KMS-11 (cell line): ENCODE measurements around the gene FSHR.

ENCODE experiments used
- H2AFZ ChIP-seq: fragments of 200-600 bp; sonication (generic); 2 replicates; pipeline ENCODE4 v1.6.1; 2016; ENCODE audit warnings: antibody characterized with exemption, mixed run types, low read depth
- H3K27ac ChIP-seq: fragments of 200-600 bp; sonication (generic); 2 replicates; pipeline ENCODE4 v1.6.1; 2016; ENCODE audit warnings: mild to moderate bottlenecking, mixed run types
- H3K27me3 ChIP-seq: fragments of 200-600 bp; sonication (generic); 2 replicates; pipeline ENCODE4 v1.6.1; 2017; ENCODE audit warnings: mild to moderate bottlenecking, low read depth, mixed run types, moderate library complexity; ENCODE audit not compliant: insufficient read depth
- H3K36me3 ChIP-seq: fragments of 200-600 bp; sonication (generic); 2 replicates; pipeline ENCODE4 v1.6.1; 2017; ENCODE audit warnings: mild to moderate bottlenecking, mixed run types; ENCODE audit not compliant: insufficient read depth
- H3K4me1 ChIP-seq: fragments of 200-600 bp; sonication (generic); 2 replicates; pipeline ENCODE4 v1.6.1; 2016; ENCODE audit warnings: mild to moderate bottlenecking, low read depth, mixed run types; ENCODE audit not compliant: poor library complexity, severe bottlenecking
- H3K4me2 ChIP-seq: fragments of 200-600 bp; sonication (generic); 2 replicates; pipeline ENCODE4 v1.7.0; 2016; ENCODE audit warnings: mild to moderate bottlenecking, mixed run types
- H3K4me3 ChIP-seq: fragments of 200-600 bp; sonication (generic); IDR thresholded peaks from 2 replicates; pipeline ENCODE4 v1.6.1; 2017; ENCODE audit warnings: low read depth, low read length, mixed read lengths; ENCODE audit not compliant: insufficient read depth
- H3K79me2 ChIP-seq: fragments of 200-600 bp; sonication (generic); 2 replicates; pipeline ENCODE4 v1.6.1; 2016; ENCODE audit warnings: low read depth, mixed run types; ENCODE audit not compliant: insufficient read depth
- H3K9ac ChIP-seq: fragments of 200-600 bp; sonication (generic); 2 replicates; pipeline ENCODE4 v1.6.1; 2016; ENCODE audit warnings: mild to moderate bottlenecking, mixed run types
- H4K20me1 ChIP-seq: fragments of 200-600 bp; sonication (generic); 2 replicates; pipeline ENCODE4 v1.6.1; 2016; ENCODE audit warnings: mild to moderate bottlenecking, mixed run types; ENCODE audit not compliant: insufficient read depth
- TF ChIP-seq, protein P1 (sequence below): fragments of 200-600 bp; sonication (generic); conservative IDR thresholded peaks from 2 replicates; pipeline ENCODE4 v1.6.1; 2017; ENCODE audit warnings: low read depth, mild to moderate bottlenecking, antibody characterized with exemption, low read length, moderate library complexity, mixed read lengths

Gene FSHR

DNA sequence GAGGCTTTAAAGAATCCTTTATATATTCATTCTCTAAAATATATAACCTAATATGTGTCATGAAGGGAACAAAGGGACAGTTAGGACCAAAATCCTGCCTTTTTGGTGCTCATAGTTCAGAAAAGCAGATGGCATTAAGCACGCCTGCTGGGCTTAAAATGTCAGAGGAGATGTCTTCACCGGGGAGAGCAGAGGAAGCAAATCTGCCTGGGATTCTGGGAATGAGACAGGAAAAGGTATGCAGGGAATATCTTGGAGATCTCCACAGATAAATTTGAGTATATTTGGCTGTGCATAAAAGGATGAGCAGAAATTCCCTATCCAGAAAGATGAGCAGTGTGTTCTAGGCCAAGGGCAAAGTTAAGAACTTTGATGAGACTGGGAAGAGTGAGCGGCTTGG, 45.5 kb downstream of the FSHR start:
- no peak overlapping the region for H3K4me2 ChIP-seq
- no peak overlapping the region for H2AFZ ChIP-seq
- no peaks in the 10 kb centered on the region for H3K36me3 ChIP-seq
- H3K79me2 ChIP-seq = no peaks in the 10 kb centered on the region
- no peaks in the 10 kb centered on the region for H3K4me1 ChIP-seq
- H3K9ac ChIP-seq = no peak overlapping the region
- H3K27ac ChIP-seq = no peak overlapping the region
- TF ChIP-seq, protein P1, sequence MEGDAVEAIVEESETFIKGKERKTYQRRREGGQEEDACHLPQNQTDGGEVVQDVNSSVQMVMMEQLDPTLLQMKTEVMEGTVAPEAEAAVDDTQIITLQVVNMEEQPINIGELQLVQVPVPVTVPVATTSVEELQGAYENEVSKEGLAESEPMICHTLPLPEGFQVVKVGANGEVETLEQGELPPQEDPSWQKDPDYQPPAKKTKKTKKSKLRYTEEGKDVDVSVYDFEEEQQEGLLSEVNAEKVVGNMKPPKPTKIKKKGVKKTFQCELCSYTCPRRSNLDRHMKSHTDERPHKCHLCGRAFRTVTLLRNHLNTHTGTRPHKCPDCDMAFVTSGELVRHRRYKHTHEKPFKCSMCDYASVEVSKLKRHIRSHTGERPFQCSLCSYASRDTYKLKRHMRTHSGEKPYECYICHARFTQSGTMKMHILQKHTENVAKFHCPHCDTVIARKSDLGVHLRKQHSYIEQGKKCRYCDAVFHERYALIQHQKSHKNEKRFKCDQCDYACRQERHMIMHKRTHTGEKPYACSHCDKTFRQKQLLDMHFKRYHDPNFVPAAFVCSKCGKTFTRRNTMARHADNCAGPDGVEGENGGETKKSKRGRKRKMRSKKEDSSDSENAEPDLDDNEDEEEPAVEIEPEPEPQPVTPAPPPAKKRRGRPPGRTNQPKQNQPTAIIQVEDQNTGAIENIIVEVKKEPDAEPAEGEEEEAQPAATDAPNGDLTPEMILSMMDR = no peak
- no peak overlapping the region for H3K4me3 ChIP-seq
- H3K27me3 ChIP-seq = no peaks in the 10 kb centered on the region
- no peaks in the 10 kb centered on the region for H4K20me1 ChIP-seq

DNA sequence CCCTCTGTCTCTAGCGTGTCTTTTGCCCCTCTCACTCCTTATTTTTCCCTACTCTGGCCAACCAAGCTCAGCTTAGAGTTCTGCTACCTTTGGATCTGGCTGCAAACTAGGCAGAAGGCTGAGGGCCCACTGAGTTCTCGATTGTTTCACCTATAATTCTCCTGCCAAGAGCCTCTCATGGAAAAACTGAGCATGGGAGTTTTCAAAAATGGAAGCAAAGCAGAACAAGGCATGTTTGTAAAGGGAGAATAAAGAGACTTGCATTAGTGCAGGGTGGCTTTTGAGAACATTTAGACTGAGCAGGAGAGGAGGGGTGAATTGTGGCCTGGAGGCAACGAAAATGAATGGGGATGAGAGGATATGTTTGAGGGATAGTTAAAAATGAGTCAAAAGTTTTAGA, 45.9 kb downstream of the FSHR start:
- Histone ChIP-seq H3K4me3 (no peak overlapping the region), H4K20me1 (no peaks in the 10 kb centered on the region), H3K27me3 (no peaks in the 10 kb centered on the region), H3K9ac (no peak overlapping the region), H3K27ac (no peak overlapping the region), H3K4me1 (no peaks in the 10 kb centered on the region), H3K79me2 (no peaks in the 10 kb centered on the region), H2AFZ (no peak overlapping the region), H3K4me2 (no peak overlapping the region), H3K36me3 (no peaks in the 10 kb centered on the region)
- TF ChIP-seq, protein P1 = no peak

DNA sequence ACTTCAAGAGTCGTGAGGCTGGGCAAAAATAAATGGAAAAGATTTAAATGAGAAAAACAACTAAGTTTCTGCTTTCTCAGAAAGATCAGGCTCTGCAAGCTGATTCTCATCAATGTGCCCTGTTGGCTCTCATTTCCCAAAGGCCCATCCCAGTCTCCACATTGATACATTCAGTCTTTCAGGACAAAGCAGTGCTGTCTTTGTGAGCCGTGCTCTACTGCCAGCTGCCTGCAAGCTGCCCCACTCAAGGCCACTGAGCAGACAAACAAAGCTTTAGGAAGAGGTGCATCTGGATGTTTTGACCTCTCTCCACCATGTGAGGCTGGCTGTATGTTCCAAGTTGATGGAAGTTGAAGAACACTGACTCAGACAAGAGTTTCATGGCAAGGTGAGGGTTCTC, 48.8 kb downstream of the FSHR start:
- no peaks in the 10 kb centered on the region for H3K36me3 ChIP-seq
- no peaks in the 10 kb centered on the region for H4K20me1 ChIP-seq
- H2AFZ ChIP-seq = no peak overlapping the region
- no peak overlapping the region for H3K4me2 ChIP-seq
- no peak overlapping the region for H3K9ac ChIP-seq
- no peak overlapping the region for H3K4me3 ChIP-seq
- H3K27me3 ChIP-seq = no peaks in the 10 kb centered on the region
- TF ChIP-seq, protein P1 = no peak
- no peak overlapping the region for H3K27ac ChIP-seq
- H3K79me2 ChIP-seq = no peaks in the 10 kb centered on the region
- H3K4me1 ChIP-seq = no peaks in the 10 kb centered on the region

DNA sequence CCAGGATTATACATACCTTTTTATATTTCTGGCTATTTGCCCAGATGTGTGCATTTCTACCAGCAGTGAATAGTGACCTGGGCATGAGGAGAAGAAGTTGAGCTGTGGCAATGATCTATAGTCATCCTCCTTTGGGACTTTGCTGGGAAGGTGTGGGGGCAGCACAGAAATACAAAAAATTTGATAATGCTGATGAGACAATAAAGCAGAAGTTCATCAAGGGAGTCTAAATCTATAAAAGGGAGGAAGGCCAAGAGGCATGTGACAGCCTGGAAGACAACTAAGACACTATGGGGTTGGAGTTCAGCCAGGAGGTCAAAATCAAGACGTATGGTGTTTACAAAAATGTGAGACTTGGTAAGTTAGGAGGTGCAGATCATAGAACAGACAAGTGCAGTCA, 52.2 kb downstream of the FSHR start:
- Histone ChIP-seq H3K4me2 (no peak overlapping the region), H3K4me1 (no peaks in the 10 kb centered on the region), H3K4me3 (no peak overlapping the region), H3K79me2 (no peaks in the 10 kb centered on the region), H3K27ac (no peak overlapping the region), H2AFZ (no peak overlapping the region), H3K27me3 (no peaks in the 10 kb centered on the region), H3K9ac (no peak overlapping the region), H3K36me3 (no peaks in the 10 kb centered on the region), H4K20me1 (no peaks in the 10 kb centered on the region)
- TF ChIP-seq, protein P1 = no peak

DNA sequence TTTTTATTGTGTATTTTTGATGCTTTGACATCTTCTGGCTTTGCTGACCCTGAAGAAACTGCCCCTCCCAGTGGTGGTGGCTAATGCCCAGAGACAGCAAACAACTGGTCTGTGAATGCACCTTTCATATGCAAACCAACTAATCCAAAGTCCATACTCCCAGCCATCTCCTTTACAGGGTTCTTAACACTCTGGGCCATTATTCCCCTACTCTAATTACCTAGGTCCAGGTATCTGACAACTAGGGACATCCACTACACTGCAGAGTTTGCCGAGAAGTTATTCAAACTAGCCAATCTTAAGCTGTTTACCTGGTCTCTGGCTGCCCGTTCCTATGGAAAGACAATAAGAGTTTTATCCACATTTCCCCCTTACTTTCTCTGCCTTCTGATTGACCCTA, 73.6 kb downstream of the FSHR start:
- Histone ChIP-seq H3K4me3 (no peak overlapping the region), H3K4me2 (no peak overlapping the region), H3K79me2 (no peaks in the 10 kb centered on the region), H3K36me3 (no peaks in the 10 kb centered on the region), H3K27ac (no peak overlapping the region), H3K27me3 (no peaks in the 10 kb centered on the region), H3K4me1 (no peaks in the 10 kb centered on the region), H4K20me1 (no peaks in the 10 kb centered on the region), H2AFZ (no peak overlapping the region), H3K9ac (no peak overlapping the region)
- TF ChIP-seq, protein P1 = no peak
